ENCODE data around the gene GEMIN4.
A peak's percentile ranks its signal among the peaks of the same experiment; 100 is the strongest.
"Not testable (repeated sequence)": the region's sequence is repeated elsewhere in the genome, so short reads cannot be mapped to it uniquely, and the experiment has no call there.

Gene GEMIN4

DNA sequence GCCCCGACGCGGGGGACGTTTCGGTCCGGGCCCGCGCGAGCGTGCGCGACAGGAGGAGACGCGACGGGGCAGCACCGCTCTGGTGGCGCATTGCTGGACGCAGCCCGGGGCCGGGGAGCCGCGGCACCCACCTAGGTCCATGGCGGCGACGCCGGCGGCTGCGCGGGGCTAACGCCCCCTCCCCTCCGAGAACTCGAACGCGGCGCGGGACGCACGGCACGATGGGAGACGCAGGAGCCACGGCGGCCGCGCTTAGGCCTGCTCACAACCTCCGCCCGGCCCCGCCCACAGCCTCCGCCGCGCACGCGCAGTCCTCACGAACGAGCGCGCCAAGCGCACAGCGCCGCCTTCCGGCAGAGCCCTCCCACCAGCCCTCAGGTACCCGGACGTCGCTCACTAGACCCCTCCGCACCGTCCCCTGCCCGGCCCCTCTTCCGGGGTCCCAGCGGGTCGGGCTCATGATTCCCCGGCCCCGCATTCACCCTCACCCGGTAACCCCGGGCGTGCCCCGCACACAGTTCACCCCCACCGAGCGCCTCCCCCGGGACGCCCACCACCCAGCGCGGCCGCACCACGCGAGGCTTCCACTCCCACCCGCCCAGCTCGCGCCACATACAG is at the start of gene GEMIN4:
GEMIN4 (minus strand) TSS at position 263 of the 618 bp plus-strand sequence; CDS start at position 141, 122 bp downstream.
- peak; percentile 68 for DNase-seq

DNA sequence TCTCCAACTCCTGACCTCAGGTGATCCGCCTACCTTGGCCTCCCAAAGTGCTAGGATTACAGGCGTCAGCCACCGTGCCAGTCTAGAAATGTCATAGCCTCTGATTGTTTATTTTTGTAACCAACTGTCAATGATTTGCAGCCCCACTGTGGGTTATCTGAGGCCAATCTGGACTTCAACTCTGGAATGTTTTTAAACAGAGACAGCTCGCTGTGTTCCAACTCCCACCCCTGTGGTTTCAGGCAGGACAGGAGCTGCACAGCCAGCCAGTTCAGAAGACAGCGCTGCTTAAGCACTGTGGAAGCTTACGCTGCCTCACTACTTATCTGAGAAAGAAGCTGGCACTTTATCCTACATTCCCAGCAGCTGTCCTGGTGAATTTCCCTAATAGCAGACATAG is 49.6 kb upstream of the GEMIN4 start:
- no peak for DNase-seq

DNA sequence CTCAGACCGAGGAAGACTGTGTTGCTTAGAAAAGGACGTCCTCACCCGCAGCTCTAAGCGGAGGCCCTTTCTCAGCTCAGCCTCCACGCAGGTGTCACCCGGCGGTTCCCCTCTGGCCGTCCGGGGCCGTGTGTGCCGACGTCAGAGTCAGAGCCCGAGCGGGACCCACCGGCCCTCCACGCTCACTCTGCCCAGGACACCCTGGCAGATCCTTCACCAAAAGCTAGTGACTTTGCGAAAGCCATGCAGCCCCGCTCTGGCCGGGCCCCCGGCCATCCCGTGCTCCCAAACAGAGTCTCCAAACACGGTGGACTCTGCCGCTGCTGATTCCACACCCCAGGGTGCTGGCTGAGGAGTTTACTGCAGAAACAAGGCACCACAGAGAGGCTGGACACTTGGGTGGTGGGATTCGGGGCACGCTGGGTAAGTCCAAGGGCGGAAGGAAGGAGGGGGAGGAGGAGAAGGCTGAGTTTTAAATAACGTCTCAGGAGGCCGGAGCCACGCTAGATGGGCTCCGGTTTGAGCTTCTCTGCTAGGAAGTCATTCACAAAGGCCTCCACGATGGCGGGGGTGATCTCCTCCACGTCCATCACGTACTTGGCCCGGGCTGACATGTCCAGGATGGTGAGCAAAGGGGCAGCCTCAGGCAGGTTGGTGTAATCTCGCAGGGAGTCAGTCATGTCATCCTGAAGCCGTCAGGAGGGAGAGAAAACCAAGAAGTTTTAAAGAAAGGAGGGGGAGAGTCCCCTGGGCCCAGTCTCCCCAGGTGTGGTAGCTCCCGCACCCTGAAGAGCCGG is 48.6 kb upstream of the GEMIN4 start:
- no peak for DNase-seq

DNA sequence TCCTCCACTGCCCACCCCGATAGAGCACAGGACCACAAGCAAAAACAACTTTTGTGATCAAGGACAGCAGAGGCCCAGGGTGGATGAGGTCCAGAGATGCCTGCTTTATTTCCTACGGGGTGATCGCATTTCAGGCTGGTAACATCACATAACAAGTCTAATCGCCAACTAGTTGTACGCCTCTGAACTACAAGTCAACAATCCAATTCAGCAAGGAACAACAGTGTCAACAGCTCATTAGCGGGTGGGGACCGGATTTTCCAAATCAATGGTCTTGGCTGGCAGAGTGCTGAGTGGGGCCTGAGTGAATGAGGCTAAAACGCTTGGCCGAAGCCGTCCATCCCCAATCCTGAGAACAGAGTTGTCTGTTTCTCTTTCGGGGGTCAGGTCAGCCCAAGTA is 47.2 kb upstream of the GEMIN4 start:
- DNase-seq = no peak

DNA sequence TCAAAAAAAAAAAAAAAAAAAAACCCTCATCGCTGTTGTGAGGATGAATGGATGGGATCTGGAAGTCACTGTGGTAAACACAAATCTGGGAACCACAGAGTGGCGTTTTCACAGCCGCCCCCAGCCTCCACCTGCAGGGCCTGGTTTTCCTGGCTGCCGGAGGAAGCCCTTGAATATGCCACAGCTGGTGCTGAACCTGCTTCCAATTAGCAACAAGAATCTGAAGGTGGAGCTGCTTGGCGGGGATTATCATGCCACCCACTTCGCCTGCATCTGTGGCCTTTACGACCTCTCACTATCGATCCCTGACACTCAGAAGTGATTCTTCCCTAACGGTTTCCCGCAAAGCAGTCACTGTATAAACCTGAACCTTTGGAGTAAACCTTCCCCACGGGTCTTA is 46.2 kb upstream of the GEMIN4 start:
- DNase-seq = peak; percentile 26

DNA sequence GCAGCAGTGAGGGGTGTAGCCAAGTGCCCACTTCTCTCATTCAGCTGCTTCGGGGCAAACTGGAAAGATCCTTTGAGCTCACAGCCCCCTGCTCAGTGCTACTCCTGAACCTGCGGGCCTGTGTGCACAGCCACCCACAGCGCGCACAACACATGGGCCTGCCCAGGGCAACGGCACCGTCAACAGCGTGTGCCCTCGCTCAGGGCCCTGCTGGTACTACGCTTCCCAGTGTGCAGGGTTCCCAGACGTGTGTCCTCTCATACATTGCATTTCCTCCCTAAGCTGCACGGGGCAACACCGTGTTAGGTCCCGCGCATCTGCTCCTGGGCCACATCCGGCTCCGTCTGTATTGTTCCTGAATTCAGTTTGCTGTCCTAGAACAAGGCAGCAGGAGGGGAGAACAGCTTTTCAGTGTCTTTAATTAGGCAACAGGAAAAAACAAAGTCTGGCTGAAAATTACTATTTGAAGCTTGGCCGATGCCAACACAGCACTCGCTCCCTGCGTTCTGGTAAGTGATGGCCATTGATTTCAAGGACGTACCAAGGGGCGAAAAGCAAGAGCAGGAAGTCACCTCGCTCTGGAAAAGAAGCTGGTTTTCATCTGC is 45.3 kb upstream of the GEMIN4 start:
- DNase-seq = no peak

DNA sequence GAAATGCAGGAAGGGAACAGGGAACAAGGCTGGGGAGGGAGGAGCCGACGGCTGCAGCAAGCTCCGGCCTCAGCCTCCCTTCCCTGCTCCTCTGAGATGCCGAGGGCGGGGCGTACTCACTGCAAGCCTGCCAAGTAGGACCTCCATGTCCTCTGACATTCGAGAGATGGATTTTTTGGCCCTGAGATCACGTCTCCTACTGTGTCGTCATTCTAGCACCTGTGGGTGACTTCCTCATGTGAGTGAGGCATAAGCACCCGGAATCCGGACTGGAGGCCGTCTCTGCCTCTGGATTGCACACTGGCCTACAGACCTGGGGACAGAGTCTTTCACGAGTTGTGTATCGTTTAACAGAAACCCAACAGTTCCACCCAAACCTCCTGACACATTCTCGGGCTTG is 44.5 kb upstream of the GEMIN4 start:
- no peak for DNase-seq

DNA sequence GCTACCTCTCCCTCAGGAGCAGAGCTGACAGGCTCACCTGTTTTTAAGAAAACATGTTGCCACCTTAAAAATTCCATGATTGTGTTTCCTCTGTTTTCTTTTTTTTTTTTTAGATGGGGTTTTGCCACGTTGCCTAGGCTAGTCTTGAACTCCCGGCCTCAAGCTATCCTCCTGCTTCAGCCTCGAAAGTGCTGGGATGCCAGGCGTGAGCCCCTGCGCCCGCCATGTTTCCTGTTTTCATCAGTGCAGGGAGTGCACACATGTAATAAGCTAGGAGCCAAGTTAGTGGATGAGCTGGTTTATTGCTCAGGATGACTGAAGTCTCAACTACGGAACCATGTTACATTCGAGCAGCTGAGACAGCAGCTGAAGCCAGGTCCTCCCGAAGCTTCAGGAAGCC is 43.7 kb upstream of the GEMIN4 start:
- DNase-seq = no peak

DNA sequence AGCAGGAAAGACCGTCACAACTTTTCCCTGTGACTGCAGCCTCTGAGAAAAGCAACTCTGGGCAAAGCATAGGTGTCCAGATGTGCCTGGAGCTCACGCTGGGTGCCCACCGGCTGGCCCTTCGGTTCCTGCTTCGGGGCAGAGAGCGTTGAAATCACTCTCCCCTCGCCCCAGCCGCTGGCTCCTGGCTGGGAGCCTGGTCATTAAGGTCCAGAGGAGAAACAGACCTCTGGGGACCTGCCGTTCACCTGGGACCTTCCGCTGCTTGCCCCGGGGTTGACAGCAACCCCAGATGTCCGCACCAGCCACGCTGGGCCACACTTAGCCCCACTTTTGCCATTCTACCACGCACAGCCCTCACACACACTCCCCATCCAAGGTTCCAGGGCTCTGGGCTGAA is 43.2 kb upstream of the GEMIN4 start:
- DNase-seq = no peak

DNA sequence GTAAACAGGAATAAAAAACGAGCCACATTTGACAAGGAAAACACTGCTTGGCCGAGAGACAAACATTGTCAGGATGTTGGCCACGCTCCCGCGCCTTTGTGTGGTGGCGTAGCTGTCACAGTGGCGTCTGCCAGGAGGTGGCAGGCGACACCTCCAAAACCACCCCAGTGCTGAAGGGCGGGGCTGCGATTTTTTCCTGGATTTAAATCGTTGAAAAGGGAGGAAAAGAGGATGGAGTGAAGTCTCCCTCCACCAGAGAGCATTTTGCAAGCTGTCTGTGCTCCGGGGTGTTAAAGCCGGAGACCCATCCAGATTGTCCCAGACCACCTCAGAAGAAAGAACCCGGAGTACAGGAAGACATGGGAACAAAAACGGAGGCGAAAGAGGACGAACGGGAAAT is 42.8 kb upstream of the GEMIN4 start:
- no peak for DNase-seq

DNA sequence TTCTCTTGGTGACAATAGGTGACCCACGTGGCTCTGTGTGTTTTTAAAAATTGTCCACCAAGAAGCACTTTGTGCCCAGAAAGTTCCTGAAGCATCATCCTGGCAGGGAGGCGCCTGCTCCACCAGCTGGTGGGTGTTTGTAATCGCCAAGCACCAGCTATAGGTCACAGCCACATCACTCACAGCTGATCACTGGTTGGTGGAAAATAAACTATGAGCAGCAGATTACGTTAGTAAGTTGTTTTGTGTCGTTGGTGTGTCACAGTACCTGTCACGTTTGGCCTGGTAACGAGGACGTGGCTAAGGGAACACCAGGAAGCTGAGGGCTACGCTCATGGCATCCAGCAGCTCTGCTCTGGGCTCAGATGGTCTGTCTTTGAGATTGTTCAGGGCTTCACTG is 40.2 kb upstream of the GEMIN4 start:
- no peak for DNase-seq

DNA sequence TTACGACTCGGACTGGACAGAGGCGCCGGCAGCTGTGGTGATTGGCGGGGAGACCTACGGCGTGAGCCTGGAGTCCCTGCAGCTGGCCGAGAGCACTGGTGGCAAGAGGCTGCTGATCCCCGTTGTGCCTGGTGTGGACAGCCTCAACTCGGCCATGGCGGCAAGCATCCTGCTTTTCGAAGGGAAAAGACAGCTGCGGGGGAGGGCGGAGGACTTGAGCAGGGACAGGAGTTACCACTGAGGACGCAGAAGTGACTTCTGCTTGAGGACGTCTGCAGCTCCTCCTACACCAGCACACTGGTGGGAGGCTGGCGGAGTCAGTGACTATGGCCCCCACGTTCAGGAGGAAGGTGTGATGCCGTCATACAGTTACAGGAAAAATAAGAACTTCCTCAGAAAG is 39.8 kb upstream of the GEMIN4 start:
- no peak for DNase-seq

DNA sequence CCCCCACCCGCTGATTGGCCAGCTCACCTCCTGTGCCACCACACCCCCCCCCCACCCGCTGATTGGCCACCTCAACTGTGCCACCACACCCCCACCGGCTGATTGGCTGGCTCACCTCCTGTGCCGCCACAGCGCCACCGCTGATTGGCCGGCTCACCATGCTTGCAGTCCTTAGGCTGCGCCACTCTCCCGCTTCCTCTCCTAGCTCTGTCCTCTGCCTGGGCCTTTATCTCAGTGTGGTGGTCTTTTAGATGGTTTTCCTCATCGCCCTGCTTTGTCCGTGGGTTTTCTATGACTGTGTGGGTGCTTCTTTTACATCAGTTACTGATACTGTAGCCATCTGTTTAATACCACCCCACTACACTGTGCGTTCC is 38.8 kb upstream of the GEMIN4 start:
- not testable (repeated sequence) for DNase-seq

DNA sequence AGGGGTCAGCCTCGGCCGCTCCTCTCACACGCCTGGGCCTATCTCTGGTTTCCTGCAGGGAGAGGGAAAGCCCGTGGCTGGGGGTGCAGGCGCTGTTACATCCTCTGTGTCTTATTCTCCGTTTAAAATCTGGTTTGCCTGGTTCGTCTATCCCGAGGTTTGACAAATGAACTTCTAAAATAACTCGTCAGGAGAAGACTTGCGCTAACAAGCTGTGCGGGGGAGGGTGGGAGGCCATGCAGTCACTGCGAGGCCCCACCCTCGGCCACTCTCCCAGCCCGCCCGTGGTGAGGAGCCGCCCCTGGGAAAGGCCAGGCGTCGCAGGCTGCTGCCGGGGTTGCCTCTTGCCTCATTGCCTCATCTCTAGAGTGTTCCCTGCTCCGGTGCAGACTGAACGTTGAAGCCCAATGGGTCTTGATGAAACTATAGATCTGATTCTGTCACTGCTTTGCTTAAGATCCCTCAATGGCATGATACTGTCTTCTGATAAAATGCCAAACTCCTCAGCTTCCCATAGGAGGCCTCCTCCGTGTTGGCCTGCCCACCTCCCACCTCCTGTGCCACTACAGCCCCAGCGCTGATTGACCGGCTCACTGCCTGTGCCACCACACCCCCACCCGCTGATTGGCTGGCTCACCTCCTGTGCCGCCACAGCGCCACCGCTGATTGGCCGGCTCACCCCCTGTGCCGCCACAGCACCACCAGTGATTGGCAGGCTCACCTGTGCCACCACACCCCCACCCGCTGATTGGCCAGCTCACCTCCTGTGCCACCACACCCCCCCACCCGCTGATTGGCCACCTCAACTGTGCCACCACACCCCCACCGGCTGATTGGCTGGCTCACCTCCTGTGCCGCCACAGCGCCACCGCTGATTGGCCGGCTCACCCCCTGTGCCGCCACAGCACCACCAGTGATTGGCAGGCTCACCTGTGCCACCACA is 38.1 kb upstream of the GEMIN4 start:
- DNase-seq = not testable (repeated sequence)

DNA sequence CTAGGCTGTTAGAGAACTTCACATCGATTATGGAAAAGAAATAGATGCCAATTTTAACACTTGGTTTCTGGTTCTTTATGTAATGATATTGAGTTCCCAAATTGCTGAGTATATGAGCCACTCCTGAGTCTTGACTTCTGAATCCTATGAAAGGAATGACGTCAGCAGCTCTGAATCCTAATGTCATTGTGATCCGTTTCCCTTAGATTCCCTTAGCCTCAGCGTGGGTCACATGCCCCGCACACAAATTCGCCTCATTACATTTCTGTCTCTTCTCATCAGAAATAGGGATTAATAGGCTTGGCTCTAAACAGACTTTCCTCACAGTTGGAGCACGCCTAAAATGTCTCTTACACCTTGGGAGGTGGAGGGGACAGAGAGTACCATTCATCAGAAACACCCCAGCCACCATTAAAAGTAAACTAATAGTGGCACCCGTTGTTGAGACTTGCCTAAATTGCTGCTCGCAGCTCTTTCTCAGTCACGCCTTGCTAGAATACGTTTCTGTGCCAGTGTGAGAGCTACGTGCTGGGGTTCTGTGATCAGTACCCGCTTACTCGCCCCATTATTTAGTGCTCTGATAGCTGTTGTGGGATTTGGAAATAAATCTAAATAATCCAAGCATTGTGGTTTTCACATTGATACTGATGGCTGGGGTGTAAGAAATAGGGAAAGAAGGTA is 37.2 kb upstream of the GEMIN4 start:
- no peak for DNase-seq

DNA sequence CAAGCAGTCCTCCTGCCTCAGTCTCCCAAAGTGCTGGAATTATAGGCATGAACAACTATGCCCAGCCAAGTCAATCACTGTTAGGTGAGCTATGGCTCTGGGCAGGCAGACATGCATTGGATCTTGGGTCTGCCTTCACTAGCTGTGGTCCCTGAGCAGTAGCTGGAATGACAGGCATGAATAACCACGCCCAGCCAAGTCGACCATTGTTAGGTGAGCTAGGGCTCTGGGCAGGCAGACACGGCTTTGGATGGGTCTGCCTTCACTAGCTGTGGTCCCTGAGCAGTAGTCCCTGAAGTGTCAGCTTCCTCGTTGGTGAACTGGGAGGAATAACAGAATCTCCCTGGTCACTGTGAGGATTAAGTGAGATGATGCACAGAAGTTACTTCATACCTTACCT is 36.5 kb upstream of the GEMIN4 start:
- DNase-seq = no peak

DNA sequence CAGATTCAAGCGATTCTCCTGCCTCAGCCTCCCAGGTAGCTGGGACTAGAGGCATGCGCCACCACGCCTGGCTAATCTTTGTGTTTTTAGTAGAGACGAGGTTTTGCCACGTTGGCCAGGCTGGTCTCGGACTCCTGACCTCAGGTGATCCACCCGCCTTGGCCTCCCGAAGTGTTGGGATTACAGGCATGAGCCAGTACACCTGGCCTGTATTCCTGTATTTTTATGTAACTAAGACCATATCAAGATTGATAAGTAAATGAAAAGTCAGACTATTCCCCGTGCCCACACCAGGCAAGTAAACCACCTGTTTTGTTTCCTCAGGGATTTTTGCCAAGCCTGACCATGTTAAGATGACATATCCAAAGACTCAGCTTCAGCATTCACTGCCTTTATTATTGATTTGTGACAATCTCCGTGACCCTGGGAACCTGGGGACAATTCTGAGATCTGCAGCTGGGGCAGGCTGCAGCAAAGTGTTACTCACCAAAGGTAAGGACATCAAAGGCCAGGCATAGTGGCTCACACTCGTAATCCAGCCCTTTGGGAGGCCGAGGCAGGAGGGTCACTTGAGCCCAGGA is 35.7 kb upstream of the GEMIN4 start:
- DNase-seq = no peak

DNA sequence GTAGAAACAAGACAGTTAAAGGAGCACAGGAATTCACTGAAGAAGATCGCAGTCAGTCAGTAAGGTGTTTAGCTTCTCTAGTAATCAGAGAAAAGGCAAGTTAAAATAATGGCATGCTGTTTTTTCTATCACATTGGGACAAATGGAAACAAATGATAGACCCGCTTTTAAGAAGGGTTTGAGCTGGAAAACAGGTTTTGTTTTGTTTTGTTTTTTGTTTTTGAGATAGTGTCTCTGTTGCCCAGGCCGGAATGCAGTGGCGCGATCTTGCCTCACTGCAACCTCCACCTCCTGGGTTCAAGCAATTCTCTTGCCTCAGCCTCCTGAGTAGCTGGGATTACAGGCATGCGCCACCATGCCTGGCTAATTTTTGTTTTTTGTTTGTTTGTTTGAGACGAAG is 33.8 kb upstream of the GEMIN4 start:
- not testable (repeated sequence) for DNase-seq

DNA sequence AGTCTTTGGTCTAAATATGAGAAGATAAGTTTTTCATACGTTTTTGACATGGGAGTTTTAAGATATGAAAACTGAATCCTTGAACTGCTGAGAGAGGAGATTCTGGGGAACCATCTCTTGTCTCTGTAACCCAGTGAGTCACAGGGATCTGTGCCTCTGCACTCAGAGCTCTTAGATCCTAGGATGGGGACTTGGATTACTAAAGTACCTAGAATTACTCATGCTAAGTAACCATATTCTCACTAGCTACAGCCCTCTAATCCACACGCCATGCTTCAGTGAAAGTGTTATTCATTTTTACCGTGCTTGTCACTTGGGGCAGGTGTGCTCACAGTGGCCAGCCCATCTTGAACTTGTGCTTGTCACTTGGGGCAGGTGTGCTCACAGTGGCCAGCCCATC is 32.1 kb upstream of the GEMIN4 start:
- no peak for DNase-seq

DNA sequence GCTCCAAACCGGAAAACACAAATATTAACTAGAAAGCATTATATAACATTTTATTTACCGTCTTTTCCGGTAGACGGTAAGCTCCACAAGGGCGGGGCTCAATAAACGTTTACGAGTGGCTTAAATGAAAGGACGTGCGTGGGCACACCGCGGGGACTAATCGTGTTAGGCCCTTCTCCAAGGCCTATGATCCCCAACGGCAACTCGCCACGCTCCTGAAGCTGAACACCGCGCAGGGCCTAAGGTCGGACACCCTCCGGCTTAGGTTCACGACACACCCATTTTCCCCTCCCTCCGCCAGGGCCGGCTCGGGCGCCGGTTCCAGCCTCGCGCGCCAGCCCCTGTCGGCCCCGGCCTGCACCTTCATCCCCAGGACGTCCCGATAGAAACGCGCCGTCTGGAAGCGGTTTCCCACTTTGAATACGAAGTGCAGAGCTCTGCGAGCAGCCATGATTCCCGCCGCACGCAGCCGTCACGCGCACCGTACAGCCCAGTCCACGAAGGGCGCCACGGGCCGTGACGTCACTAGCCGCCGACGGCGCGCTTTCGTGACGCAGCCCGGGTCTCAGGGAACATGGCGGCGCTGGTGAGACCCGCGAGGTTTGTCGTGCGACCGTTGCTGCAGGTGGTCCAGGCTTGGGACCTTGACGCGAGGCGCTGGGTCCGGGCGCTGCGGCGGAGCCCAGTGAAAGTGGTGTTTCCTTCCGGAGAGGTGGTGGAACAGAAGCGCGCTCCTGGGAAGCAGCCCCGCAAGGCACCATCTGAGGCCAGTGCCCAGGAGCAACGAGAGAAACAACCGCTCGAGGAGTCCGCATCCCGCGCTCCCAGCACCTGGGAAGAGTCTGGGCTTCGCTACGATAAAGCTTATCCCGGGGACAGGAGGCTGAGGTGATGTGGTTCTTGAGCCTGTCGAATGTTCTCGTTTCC is 30.0 kb upstream of the GEMIN4 start, which contains the start of the genes GLOD4 and MRM3:
GLOD4 (minus strand) TSS at position 476 of the 927 bp plus-strand sequence; CDS start at position 451, 25 bp downstream.
MRM3 (plus strand) TSS at position 549 of the 927 bp plus-strand sequence; CDS start at position 575, 26 bp downstream.
- DNase-seq = peak; percentile 30

DNA sequence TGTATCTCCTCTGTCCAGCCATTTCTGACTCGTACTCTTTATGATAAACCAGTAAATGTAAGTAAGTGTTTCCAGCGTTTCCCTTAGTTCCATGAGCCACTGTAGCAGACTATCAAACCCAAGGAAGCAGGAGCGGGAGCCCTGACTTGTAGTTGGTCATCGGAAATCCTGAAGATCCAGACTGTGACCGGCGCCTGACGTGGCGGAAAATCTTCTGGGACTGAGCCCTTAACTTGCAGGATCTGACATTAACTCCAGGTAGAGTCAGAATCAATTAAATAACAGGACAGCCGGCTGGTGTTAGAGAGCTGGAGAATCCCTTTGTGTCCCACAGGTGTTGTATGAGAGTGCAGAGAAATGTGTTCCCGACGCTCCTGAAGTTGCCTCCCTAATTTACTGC is 26.0 kb upstream of the GEMIN4 start:
- no peak for DNase-seq
